ENCODE results near the gene USP22.

Gene USP22

DNA sequence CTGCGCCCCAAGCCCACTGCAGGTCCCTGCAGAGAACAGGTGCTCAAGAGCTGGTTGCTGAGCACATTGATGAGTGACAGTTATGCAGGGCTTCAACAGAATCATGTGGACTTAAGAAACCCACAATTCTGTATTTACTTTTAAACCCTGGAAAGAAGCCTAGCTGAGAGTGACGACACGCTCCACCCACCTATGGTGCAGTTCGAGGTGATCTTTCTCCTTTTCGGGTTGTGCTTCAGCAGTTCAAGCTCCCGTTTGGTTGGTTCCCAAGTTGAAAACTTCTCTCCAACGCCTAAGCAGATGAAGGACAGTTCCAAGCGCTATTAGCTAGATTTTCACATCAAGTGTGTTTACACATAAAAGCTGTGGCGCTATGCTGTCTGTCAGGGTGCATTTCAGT, 23.9 kb downstream of the USP22 start:
- no peak overlapping the region for H3K4me3 ChIP-seq (ENCODE audit: low read depth, low read length)
- TF ChIP-seq, protein P1, sequence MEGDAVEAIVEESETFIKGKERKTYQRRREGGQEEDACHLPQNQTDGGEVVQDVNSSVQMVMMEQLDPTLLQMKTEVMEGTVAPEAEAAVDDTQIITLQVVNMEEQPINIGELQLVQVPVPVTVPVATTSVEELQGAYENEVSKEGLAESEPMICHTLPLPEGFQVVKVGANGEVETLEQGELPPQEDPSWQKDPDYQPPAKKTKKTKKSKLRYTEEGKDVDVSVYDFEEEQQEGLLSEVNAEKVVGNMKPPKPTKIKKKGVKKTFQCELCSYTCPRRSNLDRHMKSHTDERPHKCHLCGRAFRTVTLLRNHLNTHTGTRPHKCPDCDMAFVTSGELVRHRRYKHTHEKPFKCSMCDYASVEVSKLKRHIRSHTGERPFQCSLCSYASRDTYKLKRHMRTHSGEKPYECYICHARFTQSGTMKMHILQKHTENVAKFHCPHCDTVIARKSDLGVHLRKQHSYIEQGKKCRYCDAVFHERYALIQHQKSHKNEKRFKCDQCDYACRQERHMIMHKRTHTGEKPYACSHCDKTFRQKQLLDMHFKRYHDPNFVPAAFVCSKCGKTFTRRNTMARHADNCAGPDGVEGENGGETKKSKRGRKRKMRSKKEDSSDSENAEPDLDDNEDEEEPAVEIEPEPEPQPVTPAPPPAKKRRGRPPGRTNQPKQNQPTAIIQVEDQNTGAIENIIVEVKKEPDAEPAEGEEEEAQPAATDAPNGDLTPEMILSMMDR (IDR thresholded peaks at IDR 0.05; ENCODE audit: low read depth, low read length), result no peak

DNA sequence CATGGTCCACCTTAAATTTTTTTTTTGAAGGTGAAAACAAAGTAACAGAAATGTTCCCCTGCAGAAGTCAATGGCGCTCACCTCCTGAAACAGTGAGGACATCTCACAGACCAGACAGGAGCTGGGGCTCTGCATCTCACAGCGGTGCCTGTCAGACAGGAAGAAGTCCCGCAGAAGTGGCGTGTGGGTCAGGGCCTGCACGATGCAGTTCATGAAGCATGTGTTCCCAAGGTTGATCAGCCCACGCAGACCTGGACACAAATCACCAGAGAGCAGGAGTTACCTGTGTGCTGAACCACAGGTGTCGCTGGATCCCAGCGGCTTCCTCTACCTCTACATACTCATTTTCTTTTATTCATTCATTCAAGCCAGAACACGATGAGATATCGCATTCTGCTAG, 24.9 kb downstream of the USP22 start:
- H3K4me3 ChIP-seq (ENCODE audit: low read depth, low read length), result no peak overlapping the region

DNA sequence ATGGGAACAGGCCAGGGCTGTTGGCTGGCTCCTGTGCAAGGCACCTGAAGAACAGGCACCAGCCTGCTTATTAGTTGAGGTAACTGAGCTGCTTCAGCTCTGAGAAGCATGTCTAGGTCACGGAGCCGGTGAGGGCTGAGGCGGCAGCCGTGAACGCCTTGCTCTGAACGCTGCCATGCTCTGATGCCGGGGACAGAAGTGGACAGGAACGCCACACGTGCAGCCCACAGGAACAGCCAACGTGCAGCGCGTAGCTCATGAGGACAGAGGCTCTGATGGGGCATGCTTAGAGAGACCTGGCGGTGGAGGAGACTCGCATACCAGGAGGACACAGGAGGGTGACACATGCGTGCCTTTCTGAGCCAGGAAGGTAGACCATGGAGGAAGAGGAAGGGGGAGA, 25.6 kb downstream of the USP22 start:
- no peak overlapping the region for H3K4me3 ChIP-seq (ENCODE audit: low read depth, low read length)
- TF ChIP-seq, protein P1 (IDR thresholded peaks at IDR 0.05; ENCODE audit: low read depth, low read length), result no peak

More for the DNA sequence above, 24.9 kb downstream of the USP22 start:
- TF ChIP-seq, protein P1 (IDR thresholded peaks at IDR 0.05; ENCODE audit: low read depth, low read length), result no peak

DNA sequence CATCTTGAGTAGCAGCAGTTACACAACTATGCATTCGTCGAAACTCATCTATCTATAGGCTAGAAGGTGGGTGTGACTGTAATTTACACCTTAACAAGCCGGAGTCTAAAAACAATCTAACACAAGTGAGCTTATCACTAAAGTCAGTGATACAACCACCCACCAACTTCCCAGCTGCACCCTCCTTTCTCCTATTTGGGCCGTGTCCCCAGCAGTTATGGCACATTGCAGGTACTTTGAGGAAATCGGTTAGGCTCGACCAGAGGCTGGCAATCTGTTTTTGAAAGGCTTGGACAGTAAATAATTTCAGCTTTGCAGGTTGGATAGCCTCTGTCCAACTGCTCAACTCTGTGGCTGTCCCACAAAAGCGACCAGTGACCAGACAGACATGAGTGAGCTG, 26.0 kb downstream of the USP22 start:
- H3K4me3 ChIP-seq (ENCODE audit: low read depth, low read length), result no peak overlapping the region
- TF ChIP-seq, protein P1 (IDR thresholded peaks at IDR 0.05; ENCODE audit: low read depth, low read length), result no peak

DNA sequence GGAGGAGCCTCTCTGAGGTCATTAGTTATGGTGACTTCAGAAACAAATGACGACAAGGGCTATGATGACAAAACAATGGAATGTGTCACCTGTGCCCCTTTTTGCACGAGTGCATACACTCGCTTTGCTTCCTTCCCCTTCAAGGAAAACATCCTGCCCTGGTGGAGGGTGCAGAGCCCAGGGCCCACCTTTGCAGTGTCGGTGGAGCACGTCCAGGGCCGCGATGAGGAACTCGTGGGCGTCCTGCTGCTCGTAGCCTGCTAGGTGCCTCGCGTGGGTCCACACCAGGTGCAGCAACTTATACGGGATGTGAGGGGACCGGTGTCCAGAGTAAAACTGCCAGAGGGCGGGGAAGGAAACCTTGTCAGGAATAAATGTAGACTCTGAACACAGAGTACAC, 27.2 kb downstream of the USP22 start:
- H3K4me3 ChIP-seq (ENCODE audit: low read depth, low read length), result no peak overlapping the region
- TF ChIP-seq, protein P1 (IDR thresholded peaks at IDR 0.05; ENCODE audit: low read depth, low read length), result no peak

DNA sequence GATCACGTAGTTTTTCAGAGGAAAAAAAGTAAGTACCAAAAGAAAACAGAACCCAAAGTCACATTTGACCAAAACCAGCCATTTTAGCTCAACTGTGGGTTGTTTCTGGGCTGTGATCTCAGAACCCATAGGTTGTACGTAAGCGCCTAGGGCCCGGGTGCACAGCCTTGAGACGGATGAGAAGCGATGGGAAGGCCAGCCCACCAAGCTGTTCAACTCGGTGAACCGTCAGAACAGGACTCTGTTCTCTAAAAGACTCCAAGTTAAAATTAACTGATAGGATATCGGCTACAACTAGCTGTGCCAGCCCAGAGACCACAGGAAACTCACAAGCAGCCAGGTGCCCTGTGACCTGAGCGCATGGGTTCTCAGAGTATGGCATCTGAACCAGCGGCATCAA, 28.3 kb downstream of the USP22 start:
- H3K4me3 ChIP-seq (ENCODE audit: low read depth, low read length), result no peak overlapping the region
- TF ChIP-seq, protein P1 (IDR thresholded peaks at IDR 0.05; ENCODE audit: low read depth, low read length), result no peak

DNA sequence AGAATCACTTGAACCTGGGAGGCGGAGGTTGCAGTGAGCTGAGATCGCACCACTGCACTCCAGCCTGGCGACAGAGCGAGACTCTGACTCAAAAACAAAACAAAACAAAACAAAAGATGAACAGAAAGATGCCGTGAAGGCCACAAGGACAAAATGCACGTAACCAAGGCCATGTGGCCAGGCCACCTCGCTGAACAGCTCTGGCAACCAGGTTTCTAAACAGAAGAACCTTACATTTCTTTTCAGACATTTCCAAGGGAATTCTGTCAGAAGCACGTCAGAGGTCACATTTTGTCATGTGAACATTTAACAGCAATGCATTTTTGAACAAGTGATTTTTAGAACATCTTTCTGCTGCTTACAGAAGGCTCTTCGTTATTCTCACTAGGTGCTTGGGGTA, 28.8 kb downstream of the USP22 start:
- TF ChIP-seq, protein P1 (IDR thresholded peaks at IDR 0.05; ENCODE audit: low read depth, low read length), result no peak
- H3K4me3 ChIP-seq (ENCODE audit: low read depth, low read length), result no peak overlapping the region
